GM12878 (cell line): ENCODE data around the gene CCBE1. TPM values are rescaled to one million over a fixed set of nuclear protein-coding genes. Genes with fewer than 3 reads are reported as not detected.

ENCODE experiments used
- ATAC-seq: fragments of 200-7000 bp; cut with Tn5 transposase; 3 replicates; pipeline ENCODE4 v1.9.1; 2020; ENCODE audit warnings: mild to moderate bottlenecking, moderate library complexity
- BruUV-seq: library from RNA; stranded (reverse); fragments of 400-500 nt; replicated peaks from 2 replicates; lab custom pipeline; 2021; lab: Mats Ljungman, UMichigan
- CTCF ChIA-PET: fragments of 300-600 bp; sonication (Branson Sonifier 250); formaldehyde crosslinking; extraction: SDS; loops from one replicate; lab custom pipeline; 2021; ENCODE audit warnings: inconsistent platforms; lab: Yijun Ruan, JAX
- POLR2A ChIA-PET: fragments of 350-600 bp; formaldehyde crosslinking; extraction: SDS; loops from one replicate; lab custom pipeline; 2021; ENCODE audit warnings: inconsistent platforms; lab: Charles Lee
- RAD21 ChIA-PET: fragments of 300-600 bp; sonication (Branson Sonifier 250); formaldehyde crosslinking; loops from one replicate; lab custom pipeline; 2023; ENCODE audit warnings: antibody characterized with exemption; ENCODE audit not compliant: unreplicated experiment; lab: Charles Lee
- SMC1A ChIA-PET: fragments of 300-600 bp; sonication (Branson Sonifier 250); formaldehyde crosslinking; loops from one replicate; lab custom pipeline; 2023; ENCODE audit not compliant: unreplicated experiment, uncharacterized antibody; lab: Charles Lee
- DNase-seq: peaks from one replicate; pipeline ENCODE4 v3.0.0-alpha.2; 2011; ENCODE audit warnings: low read depth, low spot score
- FAIRE-seq: peaks from 3 replicates; lab custom pipeline; 2011; peaks lifted over from hg19 to GRCh38; lab: Jason Lieb, UNC
- H2AFZ ChIP-seq: 2 replicates; pipeline ENCODE4 v1.6.0; 2011; ENCODE audit warnings: low read depth, low read length, control low read depth; ENCODE audit not compliant: control insufficient read depth
- H3K27ac ChIP-seq: 2 replicates; pipeline ENCODE4 v1.5.1; 2011; ENCODE audit warnings: control low read depth; ENCODE audit not compliant: control insufficient read depth, insufficient read depth
- H3K27me3 ChIP-seq, 2 experiments: replicated peaks in 1 of 2; 2 replicates each; pipeline versions ENCODE4 v1.6.0 to v1.6.1; 2011; ENCODE audit warnings: low read length in 1 of 2; ENCODE audit not compliant: control insufficient read depth in 2 of 2, insufficient read depth in 2 of 2
- H3K36me3 ChIP-seq, 2 experiments: 2 replicates each; pipeline ENCODE4 v1.5.1; 2011; ENCODE audit warnings: low read length in 1 of 2; ENCODE audit not compliant: control insufficient read depth in 2 of 2, insufficient read depth in 2 of 2
- H3K4me1 ChIP-seq: 2 replicates; pipeline ENCODE4 v1.6.1; 2011; ENCODE audit warnings: mild to moderate bottlenecking, low read length, moderate library complexity, mixed read lengths; ENCODE audit not compliant: control insufficient read depth, insufficient read depth
- H3K4me2 ChIP-seq: 2 replicates; pipeline ENCODE4 v1.6.0; 2011; ENCODE audit warnings: control low read depth; ENCODE audit not compliant: control insufficient read depth, insufficient read depth
- H3K4me3 ChIP-seq: fragments of 200-600 bp; sonication (generic); 2 replicates; pipeline ENCODE4 v1.5.1; 2016
- H3K79me2 ChIP-seq: 2 replicates; pipeline ENCODE4 v1.6.0; 2011; ENCODE audit warnings: low read length; ENCODE audit not compliant: control insufficient read depth, insufficient read depth
- H3K9ac ChIP-seq: 2 replicates; pipeline ENCODE4 v1.8.0; 2011; ENCODE audit warnings: low read length, control low read depth, mixed read lengths; ENCODE audit not compliant: control insufficient read depth, insufficient read depth
- H3K9me3 ChIP-seq: replicated peaks from 3 replicates; pipeline ENCODE4 v1.5.1; 2011; ENCODE audit warnings: mild to moderate bottlenecking, low read length; ENCODE audit not compliant: control insufficient read depth, insufficient read depth
- H4K20me1 ChIP-seq: 2 replicates; pipeline ENCODE4 v1.6.0; 2011; ENCODE audit not compliant: control insufficient read depth, insufficient read depth
- CBFB ChIP-seq: IDR thresholded peaks from 2 replicates; pipeline ENCODE4 v1.6.1; 2016; ENCODE audit warnings: antibody characterized with exemption, low read depth
- CREM ChIP-seq: IDR thresholded peaks from 2 replicates; pipeline ENCODE4 v1.6.1; 2014; ENCODE audit warnings: antibody characterized with exemption, low read depth
- DPF2 ChIP-seq: fragments of 450-650 bp; IDR thresholded peaks from 2 replicates; pipeline ENCODE4 v1.6.1; 2017; ENCODE audit warnings: mild to moderate bottlenecking
- HDAC6 ChIP-seq: fragments of 200-600 bp; sonication (generic); IDR thresholded peaks from one replicate; pipeline ENCODE4 v1.8.0; 2017; ENCODE audit warnings: antibody characterized with exemption; ENCODE audit not compliant: unreplicated experiment
- LARP7 ChIP-seq: fragments of 450-650 bp; IDR thresholded peaks from 2 replicates; pipeline ENCODE4 v1.6.1; 2017; ENCODE audit warnings: mild to moderate bottlenecking
- NRF1 ChIP-seq: conservative IDR thresholded peaks from 2 replicates; pipeline ENCODE4 v1.6.1; 2011; ENCODE audit warnings: mild to moderate bottlenecking, low read depth, low read length, improper control_type of control experiment
- SPI1 ChIP-seq: IDR thresholded peaks from 2 replicates; pipeline ENCODE4 v1.6.1; 2011; ENCODE audit warnings: low read depth, mild to moderate bottlenecking, low read length, moderate library complexity, borderline replicate concordance; ENCODE audit not compliant: insufficient read depth
- SREBF2 ChIP-seq: IDR thresholded peaks from 2 replicates; pipeline ENCODE4 v1.6.1; 2012; ENCODE audit warnings: mild to moderate bottlenecking, low read length
- SUPT20H ChIP-seq: IDR thresholded peaks from 2 replicates; pipeline ENCODE4 v1.6.1; 2011; ENCODE audit warnings: low read depth, mild to moderate bottlenecking, low read length, moderate library complexity, borderline replicate concordance; ENCODE audit not compliant: control insufficient read depth
- ZNF207 ChIP-seq: fragments of 450-650 bp; IDR thresholded peaks from 2 replicates; pipeline ENCODE4 v1.6.1; 2014; ENCODE audit warnings: antibody characterized with exemption, mild to moderate bottlenecking, borderline replicate concordance
- ZNF217 ChIP-seq: fragments of 450-650 bp; IDR thresholded peaks from 2 replicates; pipeline ENCODE4 v1.6.1; 2017; ENCODE audit warnings: antibody characterized with exemption, mild to moderate bottlenecking
- WGBS: methylation state at CpG from one replicate; pipeline ENCODE4 v1.1.6; 2016; ENCODE audit warnings: low lambda C conversion rate; ENCODE audit not compliant: insufficient replicate concordance, insufficient coverage; ENCODE audit errors: missing lambda C conversion rate; 5-methylcytosine and 5-hydroxymethylcytosine counted together
- in situ Hi-C: fragments of 300-500 bp; cut with MboI; formaldehyde crosslinking; loops from 9 replicates; pipeline ENCODE4 v1.14.3; 2018; ENCODE audit warnings: mixed read lengths
- intact Hi-C: fragments of 100-400 bp; cut with micrococcal nuclease; formaldehyde crosslinking; loops from one replicate; pipeline ENCODE4 v1.14.2; 2022; ENCODE audit not compliant: unreplicated experiment
- polyA plus RNA-seq, 11 experiments: library from polyadenylated mRNA; depleted of rRNA in 4 of 11; unstranded in 6 of 11; stranded (reverse) in 5 of 11; fragments of >200 nt; fragmentation: Nextera tagmentation in 4 of 11; fragmentation: Illumina TruSeq in 1 of 11; extraction: Ambion mirVana in 4 of 11; extraction: Trizol in 1 of 11; gene quantifications; 1 replicate in 1 of 11; 2 replicates in 10 of 11; pipeline versions ENCODE4 v1.2.1 to v1.2.3, GENCODE V29; 2011 to 2016; ENCODE audit warnings: inconsistent platforms in 2 of 11, missing spikeins in 2 of 11, low read depth in 1 of 11
- total RNA-seq, 4 experiments: library from RNA; depleted of rRNA in 3 of 4; stranded (reverse); fragments of >200 nt in 3 of 4; fragmentation: Illumina TruSeq in 1 of 4; extraction: Trizol in 1 of 4; gene quantifications; 2 replicates each; pipeline versions ENCODE4 v1.2.1 to v1.2.3, GENCODE V29; 2013 to 2021
- TF ChIP-seq, protein P1 (sequence below): IDR thresholded peaks from 2 replicates; pipeline ENCODE4 v1.6.1; 2012; ENCODE audit warnings: low read depth, low read length, improper control_type of control experiment

Gene CCBE1
- total and polyA plus RNA-seq, 10 of the 15 experiments (the other 5 are each of a cell fraction or from before 2014, with no cell fraction given): 0.03 to 0.49 (median 0.04) TPM; not detected in 7

DNA sequence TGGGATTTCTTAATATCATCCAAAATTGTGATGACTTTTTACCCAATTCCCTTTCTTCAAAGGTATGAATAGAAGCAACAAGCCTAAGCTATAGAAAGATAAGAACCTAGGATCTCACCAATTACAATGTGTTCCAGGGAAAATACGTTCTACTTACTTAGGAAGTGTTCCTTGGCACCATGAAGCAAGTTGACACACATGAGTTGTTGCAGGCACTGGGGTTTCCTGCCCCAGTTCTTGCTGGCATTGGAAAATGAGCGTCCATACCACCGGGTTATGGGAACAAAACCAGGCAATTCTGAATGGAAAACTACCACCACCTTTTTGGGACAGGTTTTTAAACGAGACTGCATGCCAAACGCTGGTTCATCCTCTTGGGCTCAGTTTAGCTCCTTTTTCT, 46.2 kb downstream of the CCBE1 start (continued):
- TF ChIP-seq SUPT20H: no peak

DNA sequence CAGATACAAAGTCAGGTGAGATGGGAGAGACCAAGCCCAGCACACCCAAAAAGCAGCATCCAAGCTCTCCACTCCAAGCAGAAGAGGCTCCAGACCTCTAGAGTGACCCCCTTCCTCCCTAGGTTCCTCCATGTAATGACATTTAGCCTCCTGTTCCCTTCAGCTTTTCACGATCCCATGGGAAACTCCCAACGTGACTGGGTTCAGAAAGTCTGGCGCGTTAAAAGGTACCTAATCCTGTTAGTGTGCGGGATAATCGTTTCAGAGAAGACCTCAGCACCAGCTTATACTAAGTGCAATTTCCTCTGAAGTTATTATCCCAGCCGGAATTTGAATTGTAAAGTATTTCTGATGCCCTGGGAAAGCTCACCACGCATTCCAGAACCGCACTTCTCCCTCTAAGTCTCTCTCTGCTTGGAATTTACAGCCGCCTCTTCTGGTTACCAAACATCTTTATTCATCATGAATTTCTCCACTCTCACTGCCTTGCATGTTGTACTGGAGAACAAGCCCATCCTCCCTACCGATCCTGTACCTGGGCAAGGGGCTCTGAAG, 46.9 kb downstream of the CCBE1 start:
- in situ Hi-C loops: no loop called here
- no peak for TF ChIP-seq CBFB
- no peak for TF ChIP-seq ZNF207
- no peak for TF ChIP-seq CREM
- TF ChIP-seq HDAC6: no peak
- TF ChIP-seq NRF1: no peak
- TF ChIP-seq LARP7: no peak
- no peak for TF ChIP-seq SPI1
- TF ChIP-seq, protein P1, sequence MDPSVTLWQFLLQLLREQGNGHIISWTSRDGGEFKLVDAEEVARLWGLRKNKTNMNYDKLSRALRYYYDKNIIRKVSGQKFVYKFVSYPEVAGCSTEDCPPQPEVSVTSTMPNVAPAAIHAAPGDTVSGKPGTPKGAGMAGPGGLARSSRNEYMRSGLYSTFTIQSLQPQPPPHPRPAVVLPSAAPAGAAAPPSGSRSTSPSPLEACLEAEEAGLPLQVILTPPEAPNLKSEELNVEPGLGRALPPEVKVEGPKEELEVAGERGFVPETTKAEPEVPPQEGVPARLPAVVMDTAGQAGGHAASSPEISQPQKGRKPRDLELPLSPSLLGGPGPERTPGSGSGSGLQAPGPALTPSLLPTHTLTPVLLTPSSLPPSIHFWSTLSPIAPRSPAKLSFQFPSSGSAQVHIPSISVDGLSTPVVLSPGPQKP: no peak
- no peak for TF ChIP-seq ZNF217
- TF ChIP-seq DPF2: no peak
- no peak for TF ChIP-seq SREBF2
- RAD21 ChIA-PET: no interaction called here

More for the DNA sequence above, 46.9 kb downstream of the CCBE1 start:
- H3K4me2 ChIP-seq: no peak overlapping the region
- no peaks in the 10 kb centered on the region for H3K36me3 ChIP-seq
- no peaks in the 10 kb centered on the region; a peak in 2 of 4 replicates for H3K27me3 ChIP-seq
- BruUV-seq: no TSS peak
- no peak overlapping the region for H3K4me3 ChIP-seq
- ChIA-PET SMC1A (interaction anchor here (1.1 kb wide), 1 partner anchor 9 kb away, joined by 4 read pairs; no protein-coding TSS in a partner anchor), CTCF (no interaction called here), POLR2A (interaction anchor here (0.5 kb wide), 1 partner anchor 164 kb away, joined by 3 read pairs; no protein-coding TSS in a partner anchor)
- H3K79me2 ChIP-seq: no peaks in the 10 kb centered on the region
- no peaks in the 10 kb centered on the region for H3K4me1 ChIP-seq
- WGBS: 38% methylated on average over 11 of the region's 11 CpGs
- FAIRE-seq: no peak
- H3K9me3 ChIP-seq: no peaks in the 10 kb centered on the region
- ATAC-seq: no peak
- no peaks in the 10 kb centered on the region for H4K20me1 ChIP-seq
- no peak for DNase-seq
- intact Hi-C loops: no loop called here
- H2AFZ ChIP-seq: no peak overlapping the region
- H3K9ac ChIP-seq: no peak overlapping the region
- no peak overlapping the region for H3K27ac ChIP-seq
